WTC11 (cell line): ENCODE data around the gene LONP2.

Source experiments
- CTCF ChIP-seq: fragments of 200-600 bp; IDR thresholded peaks from 2 replicates; pipeline ENCODE4 v1.8.0; 2022; ENCODE audit warnings: antibody characterized with exemption
- MAX ChIP-seq: sonication (generic); formaldehyde crosslinking; IDR thresholded peaks from 2 replicates; pipeline ENCODE4 v1.8.0; 2022; ENCODE audit warnings: mild to moderate bottlenecking, missing genetic modification reagents

- no peak for TF ChIP-seq CTCF
- TF ChIP-seq MAX (CRISPR knock-in tag), result no peak
Observed at GRCh38 chr16:48203974-48204824, 39.9 kb upstream of the LONP2 start.
